Measurements from ENCODE around the gene RIPOR1.

The RIPOR1 gene

DNA sequence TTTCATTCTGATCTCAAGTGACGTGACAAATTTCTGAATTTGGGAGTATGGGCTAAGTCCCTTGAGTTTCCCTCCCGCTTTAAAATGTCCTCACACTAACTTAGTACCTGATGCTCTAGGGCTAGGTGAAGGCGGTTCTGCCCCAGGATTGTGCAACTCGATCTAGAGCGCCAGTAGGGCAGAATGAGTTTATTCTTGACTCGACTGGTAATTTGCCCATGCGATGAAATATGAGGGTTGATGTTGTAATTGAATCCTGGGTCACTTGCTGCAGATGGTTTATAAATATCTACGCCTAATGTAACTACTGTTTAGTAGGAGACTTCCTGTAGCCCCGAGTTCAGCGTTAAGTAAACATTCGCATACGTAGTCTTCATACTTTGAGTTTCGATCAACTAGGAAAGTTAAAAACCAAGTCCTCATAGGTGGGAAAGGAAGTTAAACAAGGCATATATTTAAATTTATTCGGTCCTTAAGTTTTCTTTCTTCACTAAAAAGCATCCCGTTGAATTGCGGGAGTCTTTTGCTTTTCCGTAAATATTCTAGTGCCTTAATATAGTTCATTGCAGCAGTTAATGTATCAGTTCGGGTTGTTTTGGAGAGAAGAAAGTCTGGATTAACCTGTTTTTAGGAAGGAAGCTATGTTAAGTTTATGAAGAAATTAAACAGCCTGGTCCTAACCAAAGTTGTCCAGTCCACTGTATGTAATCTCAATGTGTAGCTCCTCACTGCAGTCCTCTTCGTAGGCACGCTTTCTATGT, 35.3 kb downstream of the RIPOR1 start:
- peak; percentile 26 for DNase-seq (ENCODE audit: low read depth)
- no peak for TF ChIP-seq CTCF (IDR thresholded peaks at IDR 0.05; ENCODE audit: control insufficient read depth, extremely low read depth, insufficient read depth)
- peak overlapping the region; percentile 70 for H3K4me3 ChIP-seq (ENCODE audit: low read depth, low read length)

DNA sequence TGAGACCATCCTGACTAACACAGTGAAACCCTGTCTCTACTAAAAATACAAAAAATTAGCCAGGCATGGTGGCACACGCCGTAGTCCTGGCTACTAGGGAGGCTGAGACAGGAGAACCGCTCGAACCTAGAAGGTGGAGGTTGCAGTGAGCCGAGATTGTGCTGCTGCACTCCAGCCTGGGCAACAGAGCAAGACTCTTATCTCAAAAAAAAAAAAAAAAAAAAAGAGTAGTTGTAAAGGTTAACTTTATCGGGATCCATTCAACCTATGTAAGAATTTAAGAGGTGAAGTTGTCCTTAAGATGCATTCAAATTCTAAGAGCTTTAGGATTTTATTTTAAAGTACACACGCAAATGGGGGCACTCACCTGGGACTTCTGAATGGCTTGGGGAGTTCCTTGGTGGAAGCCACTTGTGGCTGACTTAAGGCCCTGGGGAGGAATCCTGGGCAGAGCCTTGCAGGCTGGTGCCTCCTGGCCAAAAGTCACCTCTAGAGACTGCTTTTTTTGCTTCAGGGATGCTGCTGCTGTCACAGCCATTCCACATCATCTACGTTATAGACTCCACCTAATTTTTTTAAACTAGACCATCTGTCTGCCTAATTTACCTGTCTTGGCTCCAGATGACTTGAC, 37.0 kb downstream of the RIPOR1 start:
- no peak for DNase-seq (ENCODE audit: low read depth)
- H3K4me3 ChIP-seq (ENCODE audit: low read depth, low read length) = no peak overlapping the region
- TF ChIP-seq CTCF (IDR thresholded peaks at IDR 0.05; ENCODE audit: control insufficient read depth, extremely low read depth, insufficient read depth) = no peak

- no peak for DNase-seq (ENCODE audit: low read depth)
- TF ChIP-seq CTCF (IDR thresholded peaks at IDR 0.05; ENCODE audit: control insufficient read depth, extremely low read depth, insufficient read depth) = no peak
- no peak overlapping the region for H3K4me3 ChIP-seq (ENCODE audit: low read depth, low read length)
These were observed 42.8 kb downstream of the RIPOR1 start for GRCh38 chr16:67571464-67571863.

- no peak for DNase-seq (ENCODE audit: low read depth)
- no peak overlapping the region for H3K4me3 ChIP-seq (ENCODE audit: low read depth, low read length)
- TF ChIP-seq CTCF (IDR thresholded peaks at IDR 0.05; ENCODE audit: control insufficient read depth, extremely low read depth, insufficient read depth) = no peak
These were observed 43.4 kb downstream of the RIPOR1 start for GRCh38 chr16:67571981-67572431.

GRCh38 chr16:67579686-67580085, 51.1 kb downstream of the RIPOR1 start:
- DNase-seq (ENCODE audit: low read depth) = no peak
- TF ChIP-seq CTCF (IDR thresholded peaks at IDR 0.05; ENCODE audit: control insufficient read depth, extremely low read depth, insufficient read depth) = no peak
- no peak overlapping the region for H3K4me3 ChIP-seq (ENCODE audit: low read depth, low read length)

DNA sequence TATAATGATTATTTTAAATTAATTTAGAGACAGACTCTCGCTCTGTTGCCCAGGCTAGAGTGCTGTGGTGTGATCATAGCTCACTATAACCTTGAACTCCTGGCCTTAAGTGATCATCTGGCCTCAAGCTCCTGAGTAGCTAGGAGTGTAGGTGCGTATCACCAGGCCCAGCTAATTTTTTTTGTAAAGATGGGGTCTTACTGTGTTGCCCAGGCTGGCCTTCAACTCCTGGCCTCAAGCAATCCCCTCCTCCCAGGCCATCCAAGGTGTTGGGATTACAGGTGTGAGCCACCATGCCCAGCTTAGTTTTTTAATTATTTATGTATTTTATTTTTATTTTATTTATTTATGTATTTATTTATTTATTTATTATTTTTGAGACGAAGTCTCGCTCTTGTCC, 51.6 kb downstream of the RIPOR1 start:
- no peak for DNase-seq (ENCODE audit: low read depth)
- no peak overlapping the region for H3K4me3 ChIP-seq (ENCODE audit: low read depth, low read length)
- TF ChIP-seq CTCF (IDR thresholded peaks at IDR 0.05; ENCODE audit: control insufficient read depth, extremely low read depth, insufficient read depth) = no peak

Measured in LNCaP clone FGC (cell line).